ENCODE data around the gene DIS3L2.
"Not testable (repeated sequence)": the region's sequence is repeated elsewhere in the genome, so short reads cannot be mapped to it uniquely, and the experiment has no call there.

Gene DIS3L2

DNA sequence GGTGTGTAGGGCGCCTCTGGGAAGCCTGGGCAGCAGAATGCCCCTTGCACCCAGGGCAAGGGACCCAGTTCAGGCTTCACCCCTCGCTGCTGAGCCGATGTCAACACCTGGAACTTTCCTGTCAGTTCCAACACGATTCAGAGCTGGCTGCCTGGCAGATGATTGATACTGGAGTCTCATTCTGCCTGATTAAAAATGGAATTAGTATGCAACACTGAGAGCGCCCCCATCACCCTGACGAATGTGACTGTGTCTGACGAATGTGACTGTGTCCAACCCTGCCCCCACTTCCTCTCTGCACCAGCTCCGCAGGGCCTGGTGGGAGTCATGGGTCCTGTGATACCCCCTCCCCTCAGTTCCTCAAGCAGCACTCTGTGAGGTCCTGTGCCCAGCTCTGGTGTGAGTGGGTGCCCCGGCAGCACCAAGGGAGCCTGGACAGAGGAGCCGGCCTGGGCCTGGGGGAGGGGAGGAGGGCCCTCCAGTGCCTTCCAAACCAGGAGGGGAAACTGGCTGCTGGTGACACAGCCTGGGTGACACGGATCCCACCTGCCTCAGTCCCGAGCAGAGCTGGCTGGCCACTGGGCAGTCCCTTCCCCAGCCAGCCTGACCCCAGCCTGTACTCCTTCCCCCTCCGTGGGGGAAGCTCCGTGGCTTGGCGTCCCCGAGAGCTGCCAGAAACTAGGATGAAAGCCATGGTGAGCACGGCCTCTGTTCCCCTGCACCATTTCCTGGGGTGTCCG, 375.6 kb downstream of the DIS3L2 start:
- DNase-seq, result no peak

DNA sequence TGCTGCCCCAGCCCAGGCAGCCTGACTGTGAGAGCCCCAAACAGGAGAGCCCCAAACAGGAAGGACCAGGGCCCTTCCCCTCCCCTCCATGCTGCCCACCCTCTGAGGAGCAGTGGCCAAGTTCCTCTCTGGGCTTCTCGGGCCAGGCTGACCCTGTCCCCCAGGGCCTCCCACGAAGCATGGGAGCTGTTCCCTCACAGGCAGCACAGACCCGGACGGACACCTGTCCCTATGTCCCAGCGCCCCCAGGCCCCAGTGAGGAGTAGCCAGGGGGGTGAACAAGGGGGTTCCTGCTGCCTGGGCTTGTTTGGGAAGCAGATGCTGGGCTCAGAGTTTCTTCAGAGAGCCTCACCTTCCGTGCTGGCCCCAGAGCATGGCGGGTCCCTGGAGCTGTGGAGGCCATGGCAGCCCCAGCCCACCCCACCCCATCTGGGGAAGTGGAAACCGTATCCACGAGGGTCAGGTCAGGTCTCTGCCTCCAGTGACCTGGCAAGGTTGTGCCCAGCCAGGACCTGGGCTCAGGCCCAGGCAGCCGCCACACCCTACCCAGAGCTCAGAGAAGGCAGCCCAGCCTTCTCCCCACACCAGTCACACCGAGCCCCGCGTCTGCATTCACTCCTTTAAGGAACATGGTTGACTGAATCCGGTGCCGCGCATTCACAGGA, 376.7 kb downstream of the DIS3L2 start:
- DNase-seq, result not testable (repeated sequence)

DNA sequence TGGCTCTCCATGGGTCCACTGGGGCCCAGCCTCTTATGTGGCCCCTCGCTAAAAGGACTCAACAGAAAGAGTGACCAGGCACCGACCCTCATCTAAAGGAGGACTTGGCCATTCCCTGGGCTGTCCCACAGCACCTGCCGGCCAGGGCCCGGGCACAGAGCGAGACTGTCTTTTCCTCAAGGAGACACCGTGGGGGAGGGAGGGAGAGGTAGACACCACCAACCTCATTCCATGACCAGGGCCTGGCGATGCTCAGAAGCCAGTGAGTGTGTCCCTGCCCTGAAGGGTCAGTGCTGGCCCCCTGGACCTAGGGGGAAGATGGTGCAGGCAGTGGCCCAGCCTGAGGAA, 377.2 kb downstream of the DIS3L2 start:
- no peak for DNase-seq

DNA sequence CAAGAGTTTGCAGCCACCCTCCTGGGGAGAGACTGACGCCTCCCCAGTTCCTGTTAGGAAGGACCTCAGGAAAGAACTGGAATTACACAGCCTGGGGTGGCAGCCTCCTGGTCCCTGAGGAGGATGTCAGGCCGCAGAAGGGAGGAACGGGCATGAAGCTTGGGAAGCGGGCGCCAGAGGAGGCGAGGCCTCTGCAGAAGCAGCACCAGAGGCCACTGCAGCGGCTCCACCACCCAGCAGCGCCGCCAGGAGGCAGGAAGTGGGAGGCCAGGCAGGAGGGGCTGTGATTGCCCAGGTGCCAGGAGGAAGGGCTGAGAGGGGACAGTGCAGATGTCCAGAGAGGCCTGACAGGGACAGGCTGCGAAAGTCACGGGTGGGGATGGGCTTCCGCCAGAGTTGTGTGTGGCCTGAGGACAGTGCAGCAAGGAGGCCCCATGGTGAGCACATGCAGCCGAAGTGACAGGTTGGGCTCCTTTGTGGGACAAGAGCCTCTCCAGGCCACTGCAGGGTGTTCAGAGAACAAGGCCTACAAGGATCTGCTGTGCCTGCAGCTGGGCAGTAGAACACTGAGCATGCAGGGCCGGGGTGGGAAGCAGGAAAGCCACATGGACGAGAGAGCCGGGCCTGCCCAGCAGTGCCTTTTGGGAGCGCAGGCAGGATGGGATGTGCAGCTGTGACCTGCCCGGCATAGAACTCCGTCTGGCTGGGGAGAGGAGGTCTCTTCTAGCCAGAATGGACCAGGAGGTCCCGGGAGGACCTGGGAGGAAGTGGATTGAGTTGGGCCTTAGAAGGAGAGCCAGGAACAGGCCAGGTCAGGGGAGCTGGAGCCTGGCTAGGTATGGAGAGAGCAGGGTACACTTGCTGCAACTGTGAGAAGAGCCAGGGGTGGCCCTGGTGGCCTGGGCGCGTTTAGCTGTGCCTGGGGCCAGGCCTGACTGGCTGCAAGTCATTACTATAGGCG, 377.9 kb downstream of the DIS3L2 start:
- DNase-seq, result no peak

DNA sequence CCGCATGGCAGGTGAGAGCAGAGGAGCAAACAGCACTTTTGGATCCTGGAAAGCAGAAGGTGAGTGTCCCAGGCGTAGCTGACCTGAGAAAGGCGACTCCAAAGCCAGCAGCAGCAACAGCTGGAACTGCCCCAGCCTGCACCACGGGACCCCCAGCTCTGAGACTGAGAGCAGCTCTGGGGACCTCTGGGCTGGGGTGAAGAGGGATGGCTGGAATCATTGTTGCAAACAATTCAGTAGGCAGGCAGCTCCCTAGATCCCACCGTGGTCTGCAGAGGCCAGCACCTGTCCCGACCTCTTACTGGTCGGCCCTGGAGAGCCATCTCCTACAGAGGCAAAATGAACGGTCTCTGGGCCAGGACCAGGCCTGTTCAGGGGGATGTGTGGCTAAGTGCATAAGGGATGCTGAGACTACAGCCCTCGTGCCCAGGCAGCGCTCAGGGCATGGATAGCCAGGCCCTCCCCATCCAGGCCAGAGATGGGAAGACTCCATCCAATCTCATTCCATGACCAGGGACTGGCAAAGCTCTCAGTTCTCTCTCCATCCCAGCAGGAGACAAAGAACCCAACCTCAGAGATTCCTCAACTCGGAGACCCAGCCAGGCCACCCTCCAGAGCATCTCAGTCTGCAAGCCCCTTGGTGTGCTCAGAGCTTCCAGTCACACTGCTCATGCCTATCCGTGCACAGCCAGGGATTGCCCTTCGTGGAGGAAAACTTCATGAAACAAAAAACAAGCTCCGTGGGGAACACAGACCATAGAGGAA, 378.8 kb downstream of the DIS3L2 start:
- no peak for DNase-seq

DNA sequence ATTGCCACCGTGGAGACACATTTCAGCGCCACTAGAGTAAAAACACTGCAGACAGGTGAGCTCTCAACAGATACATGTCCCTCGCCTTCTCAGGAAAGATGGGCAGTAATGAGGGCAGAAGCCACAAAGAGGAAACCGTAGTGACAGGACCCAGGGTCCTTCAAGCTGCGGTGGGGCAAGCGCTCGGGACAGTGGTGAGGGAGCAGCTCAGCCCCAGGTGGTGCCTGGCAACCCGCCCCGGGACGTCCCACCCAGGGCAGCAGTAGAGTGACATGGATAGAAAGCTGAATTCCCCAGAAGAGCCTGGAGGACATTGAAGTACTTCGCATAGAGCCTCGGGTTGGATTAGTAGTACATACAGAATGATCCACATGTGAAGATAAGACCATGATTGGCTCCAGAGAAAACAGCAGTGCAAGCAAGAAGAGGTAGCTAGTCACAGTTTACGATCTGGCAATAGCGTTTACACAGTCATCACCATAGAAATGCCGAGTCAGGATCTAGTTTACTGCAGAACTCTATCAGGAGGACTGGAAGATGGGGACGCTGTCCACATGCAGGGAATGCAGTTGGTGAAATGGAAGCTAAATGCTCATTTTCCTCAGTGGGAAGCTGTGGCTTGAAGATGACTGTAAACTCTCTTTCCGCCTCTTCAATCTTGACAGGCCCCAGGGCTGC, 379.7 kb downstream of the DIS3L2 start:
- no peak for DNase-seq

DNA sequence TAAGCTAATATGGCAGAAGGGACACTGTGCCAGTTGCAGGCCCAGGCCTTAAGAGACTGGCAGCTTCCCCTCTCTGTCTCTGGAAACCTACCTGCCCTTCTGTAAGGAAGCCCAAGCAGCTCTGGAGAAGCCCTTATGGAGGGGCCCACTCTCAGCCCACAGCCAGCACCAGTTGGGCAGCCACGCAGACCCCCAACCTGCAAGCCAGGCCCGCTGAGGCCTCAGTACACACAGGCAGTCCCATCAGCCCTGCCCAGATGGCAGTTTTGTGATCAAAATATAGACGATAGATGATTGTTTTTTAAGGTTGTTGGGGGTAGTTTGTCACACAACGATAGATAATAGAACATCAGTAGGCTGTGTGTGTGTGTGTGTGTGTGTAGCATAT, 380.2 kb downstream of the DIS3L2 start:
- DNase-seq, result no peak

DNA sequence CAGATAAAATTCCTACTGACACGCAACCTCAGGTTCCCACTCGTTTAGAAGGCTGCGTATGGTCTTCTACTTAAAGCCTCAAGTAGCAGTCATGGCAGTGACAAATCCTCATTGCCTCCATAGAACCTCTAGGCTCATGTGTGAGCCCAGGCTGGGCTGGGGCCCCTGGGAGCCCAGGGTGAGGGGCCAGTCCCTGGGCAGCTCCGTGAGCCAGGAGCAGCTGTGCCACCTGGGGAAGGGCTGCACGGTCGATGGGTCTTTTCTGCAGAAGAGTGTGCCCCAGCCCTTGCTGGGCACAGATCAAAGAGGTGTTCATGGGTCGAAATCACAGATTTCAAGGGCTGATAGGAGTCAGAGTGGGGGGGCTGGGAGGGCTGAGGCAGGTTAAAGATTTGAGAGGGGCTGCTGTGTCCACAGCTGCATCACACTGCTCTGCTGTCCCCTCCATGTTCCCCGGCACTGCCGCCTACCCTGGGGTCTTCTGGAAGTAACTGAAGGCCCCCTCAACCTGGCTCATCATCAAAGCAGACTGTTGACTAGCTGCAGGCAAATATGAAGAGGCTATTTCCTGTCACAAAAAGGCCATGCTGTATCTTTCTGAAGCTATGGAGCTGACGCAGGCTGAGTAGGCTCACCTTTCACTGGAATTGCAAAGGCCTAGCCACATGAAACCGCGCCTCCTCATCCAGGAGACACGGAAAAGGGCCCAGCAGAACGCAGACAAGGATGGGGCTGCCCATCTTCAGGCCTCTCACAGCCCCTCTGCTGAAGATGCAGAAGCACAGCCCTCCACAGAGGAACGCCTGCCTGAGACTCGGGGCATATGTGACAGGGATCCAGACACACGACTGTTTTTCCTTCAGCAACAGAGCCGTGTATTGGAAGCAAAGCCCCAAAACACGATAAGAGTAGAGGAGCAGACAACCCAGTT, 381.4 kb downstream of the DIS3L2 start:
- no peak for DNase-seq

DNA sequence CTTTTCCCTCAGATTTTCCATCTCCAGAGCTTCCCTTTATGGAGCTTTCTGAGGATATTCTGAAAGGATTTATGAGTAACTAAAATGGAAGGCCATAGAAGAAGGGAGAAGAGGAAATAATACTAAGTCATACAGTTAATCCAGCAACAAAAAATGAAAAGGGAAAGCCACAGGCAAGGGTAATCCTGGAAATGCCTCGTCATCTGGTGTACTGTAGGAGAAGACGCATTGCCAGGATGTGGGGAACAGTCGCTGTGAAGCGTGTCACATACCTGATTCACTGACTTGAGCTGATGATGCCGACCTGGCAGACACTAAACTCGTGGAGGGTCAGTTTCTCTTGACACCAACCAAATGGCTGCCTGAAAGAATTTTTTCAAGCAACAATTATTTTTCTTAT, 382.3 kb downstream of the DIS3L2 start:
- no peak for DNase-seq

DNA sequence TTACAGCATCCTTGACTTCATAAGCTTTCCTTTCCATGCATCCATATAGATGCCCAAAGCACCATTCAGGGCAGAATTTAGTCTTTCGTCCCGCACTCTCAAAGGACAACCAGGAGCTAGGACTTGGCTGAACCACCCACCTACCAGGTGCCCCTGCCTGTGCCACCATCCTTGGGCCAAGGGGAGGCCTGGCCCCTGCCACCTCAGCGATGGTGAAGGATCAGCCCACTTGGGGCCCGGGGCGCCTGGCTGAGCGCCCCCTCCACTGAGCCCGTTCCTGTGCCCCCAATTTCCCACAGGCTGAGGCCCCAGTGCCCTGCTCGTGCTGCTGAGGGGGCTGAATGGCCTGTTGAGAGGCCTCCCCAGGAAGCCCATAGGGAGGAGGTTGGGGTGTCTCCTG, 383.7 kb downstream of the DIS3L2 start:
- no peak for DNase-seq

DNA sequence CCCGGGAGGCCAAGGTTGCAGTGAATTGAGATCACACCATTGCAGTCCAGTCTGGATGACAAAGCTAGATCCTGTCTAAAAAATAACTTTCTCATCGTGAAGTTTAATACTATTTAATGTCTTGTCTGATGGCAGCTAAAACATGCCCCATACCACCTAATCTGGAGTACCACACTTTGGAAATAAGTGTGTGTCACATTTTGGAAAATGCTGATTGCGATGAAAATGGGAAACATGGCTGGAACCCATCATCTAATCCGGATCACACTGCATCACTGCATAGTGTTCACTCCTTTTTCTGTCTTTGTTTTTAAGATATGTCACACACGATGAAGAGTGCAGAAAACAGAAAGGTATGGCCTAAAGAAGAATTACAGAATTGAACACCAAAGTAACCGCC, 385.9 kb downstream of the DIS3L2 start:
- no peak for DNase-seq

DNA sequence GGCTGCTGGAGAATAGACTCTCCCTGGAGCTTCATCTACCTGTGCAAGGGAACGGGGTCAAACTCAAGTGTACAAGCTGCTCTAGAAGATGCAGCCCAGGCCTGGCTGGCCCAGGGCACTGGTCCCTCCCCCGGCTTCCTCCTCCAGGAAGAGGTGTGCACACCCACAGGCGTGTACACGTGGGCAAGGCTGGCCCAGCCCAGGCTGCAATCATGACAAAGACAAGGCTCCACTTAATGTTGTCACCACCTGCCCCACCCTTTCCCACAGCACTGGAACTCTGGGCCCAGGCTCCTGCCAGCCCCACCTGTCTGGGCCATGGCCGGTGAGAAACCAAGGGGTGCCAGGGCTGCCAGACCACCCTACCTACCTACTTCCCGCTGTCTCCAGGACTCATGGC, 387.4 kb downstream of the DIS3L2 start:
- DNase-seq, result no peak

DNA sequence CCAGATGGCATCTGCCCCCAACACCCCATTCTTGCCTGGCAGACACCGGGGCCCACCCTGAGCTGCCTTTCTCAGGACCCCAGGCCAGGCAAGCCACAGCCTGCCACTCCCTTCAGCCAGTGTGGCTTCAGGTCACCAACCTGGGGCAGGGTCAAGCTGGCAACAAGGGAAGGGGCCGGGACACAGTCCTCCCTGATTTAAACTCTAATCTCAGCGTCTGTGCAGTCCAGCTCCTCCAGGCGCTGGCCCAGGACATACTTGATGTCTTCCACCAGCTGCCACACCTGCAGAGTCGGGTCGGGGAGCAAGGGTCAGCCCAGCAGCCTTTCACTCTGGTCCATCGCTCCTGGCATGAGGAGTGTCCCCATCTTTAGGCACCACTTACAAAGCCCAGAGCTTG, 388.0 kb downstream of the DIS3L2 start:
- DNase-seq, result no peak

DNA sequence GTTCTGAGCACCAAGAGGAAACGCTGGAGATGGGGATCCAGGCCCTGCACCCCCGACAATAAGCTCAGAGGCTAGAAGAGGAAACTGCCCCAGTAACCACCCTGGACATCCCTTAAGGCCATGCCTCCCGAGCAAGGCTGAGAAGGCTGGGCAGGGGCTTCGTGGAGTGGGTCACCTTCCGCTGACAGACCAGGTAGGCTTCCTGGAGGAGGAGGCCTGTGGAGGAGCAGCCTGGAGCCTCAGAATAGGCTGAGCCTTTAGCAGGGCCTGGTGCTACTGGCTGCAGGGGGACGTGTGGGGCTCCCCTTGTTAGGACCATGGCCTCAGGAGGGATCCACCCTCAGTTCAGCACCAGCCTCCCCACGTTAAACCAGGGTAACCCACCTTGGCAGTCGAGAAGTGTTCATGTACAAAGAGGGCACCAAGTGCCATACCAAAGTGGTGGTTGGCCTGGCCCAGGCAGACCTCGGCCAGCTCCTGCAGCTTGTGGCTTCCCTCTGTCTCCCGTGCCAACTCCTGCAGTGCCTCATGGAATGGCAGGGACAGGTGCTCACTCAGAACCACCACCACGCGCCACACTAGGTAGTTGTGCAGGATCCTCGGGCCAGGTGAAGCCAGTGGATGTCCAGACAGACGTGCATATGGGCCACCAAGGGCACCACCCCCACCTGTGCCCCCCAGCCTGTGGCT, 388.6 kb downstream of the DIS3L2 start:
- DNase-seq, result no peak

DNA sequence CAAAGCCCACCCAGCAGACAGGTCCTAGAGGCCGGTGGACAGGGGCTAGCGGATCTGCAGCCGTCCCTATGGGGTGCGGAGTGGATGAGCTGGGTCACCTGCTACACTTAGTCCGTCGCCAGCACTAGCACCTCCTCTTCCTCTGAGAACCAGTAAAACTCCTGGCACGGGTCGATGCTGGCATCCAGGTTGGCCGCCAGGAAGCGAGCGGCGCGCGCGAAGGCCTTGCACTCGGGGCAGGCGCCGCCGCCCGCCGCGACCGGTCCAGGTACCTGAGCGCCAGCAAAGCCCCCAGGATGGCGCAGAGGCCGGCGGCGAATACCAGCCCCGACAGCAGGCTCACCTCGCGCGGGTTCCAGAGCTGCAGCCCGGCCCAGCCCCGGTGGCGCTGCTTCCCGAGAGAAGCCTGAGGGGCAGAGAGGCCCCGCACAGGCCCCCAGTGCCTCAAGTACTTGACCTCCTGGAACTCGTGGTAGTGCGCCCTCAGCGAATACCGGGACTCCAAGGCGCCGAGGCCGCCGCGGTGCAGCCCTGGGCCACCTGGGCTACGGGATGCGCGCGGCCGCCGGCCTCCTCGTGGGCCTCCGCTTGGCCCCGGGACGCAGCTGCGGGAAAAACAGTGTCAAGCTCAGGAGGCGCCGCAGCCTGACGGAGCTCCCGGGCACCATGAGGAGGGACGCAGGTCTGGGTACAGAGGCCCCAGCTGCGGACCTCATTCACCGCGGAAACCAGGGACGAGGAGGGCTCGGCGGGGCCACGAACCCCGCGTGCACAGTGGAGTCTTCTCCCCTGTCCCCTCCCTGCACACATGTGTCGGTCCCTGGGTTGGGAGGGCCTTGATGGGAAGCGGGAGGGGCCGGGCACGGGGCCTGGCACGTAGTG, 389.5 kb downstream of the DIS3L2 start:
- no peak for DNase-seq

DNA sequence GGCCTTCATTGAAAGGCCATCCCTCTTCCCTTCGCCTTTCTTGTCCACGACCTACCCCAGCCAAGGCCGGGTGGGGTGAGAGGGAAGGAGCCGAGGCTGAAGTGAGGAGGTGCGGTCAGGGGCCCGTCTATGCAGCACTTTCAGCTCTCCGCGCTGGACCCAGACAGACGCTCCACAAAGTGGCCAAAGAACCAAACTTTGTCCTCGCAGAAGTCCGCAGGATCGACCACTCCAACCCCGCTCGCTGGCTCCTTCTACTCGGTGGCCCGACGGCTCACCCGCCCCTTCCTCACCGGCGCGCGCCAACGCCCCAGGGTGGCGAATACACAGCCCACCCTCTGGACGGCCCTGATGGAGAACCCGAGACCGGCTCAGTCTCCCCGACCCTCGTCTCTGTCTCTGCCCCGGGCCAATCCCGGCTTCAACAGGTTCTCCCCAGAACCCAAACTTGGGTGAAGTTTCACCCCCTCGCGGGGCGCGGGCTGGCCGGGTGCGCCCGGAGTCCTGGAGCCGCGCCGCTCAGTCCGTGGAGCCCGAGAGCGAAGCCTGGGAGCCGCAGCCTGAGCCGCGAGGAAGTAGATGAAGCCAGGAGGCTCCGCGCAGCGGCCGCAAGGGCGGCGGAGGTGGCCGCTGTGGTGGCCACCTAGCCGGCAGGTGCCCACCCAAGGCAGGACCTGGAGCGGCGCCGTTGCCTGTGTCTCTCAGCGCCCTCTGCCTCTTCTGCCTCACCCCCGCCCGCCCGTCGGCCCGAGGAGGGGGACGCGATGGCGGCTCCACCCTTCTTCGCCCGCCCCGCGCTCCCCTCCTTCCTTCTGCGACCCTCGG, 390.4 kb downstream of the DIS3L2 start:
- no peak for DNase-seq

DNA sequence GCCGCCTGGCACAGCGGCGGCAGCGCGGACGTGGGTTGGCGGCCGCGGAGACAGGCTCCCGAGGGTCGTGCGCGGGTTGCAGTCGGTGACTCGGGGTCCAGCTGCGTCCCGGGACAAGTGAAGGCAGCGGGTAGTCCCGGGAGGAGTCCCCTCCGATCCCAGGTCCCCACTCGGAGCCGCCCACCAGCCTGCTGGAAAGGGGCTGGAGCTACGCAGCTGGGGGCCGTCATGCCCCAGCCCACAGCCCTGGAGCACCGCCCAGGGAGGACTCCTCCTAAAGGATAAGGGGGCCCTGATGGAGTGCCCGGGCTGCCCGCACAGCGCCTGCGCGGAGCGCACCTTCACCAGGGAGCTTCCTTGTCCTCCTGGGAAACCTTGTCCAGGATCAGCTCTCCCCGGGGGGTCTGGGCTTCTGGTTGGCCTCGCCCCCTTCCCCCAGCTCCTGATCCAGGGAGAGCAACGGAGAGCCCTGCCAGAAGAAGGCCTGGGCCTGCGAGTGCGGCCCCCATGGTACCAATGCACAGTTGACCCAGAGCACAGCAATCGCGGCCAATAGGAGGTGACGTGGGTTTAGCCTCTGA, 391.1 kb downstream of the DIS3L2 start:
- DNase-seq, result no peak

DNA sequence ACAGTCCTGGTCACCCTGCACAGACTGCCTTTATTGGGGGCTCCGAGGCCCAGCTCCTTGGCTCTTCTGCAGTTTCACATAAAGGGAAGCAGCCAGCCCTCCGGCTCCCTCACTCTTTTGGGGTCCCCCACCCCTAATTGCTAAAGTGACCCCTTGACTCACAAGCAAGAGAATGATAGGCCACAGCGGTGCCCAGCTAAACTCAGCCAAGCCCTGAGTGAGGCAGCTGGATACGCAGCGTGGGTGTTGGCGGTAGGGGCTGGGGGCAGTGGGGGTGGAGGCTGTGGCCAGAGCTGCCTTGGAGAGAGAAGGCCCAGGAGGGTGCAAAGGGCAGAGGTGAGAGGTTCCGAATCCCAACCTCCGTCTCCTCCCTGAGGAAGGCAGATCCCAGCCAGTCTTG, 391.6 kb downstream of the DIS3L2 start:
- DNase-seq, result no peak
